NOMO-1 treated with dmso at 0.1 percent for 144 hours (cell line): ENCODE measurements around the gene CFAP119.
A peak's percentile ranks its signal among the peaks of the same experiment; 100 is the strongest.

Experiments used
- DNase-seq: peaks from one replicate; lab custom pipeline; 2025; ENCODE audit not compliant: unreplicated experiment; lab: John Stamatoyannopoulos, UW

The CFAP119 gene

GRCh38 chr16:30762991-30763725 lies 1.3 kb upstream of the CFAP119 start:
- DNase-seq = no peak

DNA sequence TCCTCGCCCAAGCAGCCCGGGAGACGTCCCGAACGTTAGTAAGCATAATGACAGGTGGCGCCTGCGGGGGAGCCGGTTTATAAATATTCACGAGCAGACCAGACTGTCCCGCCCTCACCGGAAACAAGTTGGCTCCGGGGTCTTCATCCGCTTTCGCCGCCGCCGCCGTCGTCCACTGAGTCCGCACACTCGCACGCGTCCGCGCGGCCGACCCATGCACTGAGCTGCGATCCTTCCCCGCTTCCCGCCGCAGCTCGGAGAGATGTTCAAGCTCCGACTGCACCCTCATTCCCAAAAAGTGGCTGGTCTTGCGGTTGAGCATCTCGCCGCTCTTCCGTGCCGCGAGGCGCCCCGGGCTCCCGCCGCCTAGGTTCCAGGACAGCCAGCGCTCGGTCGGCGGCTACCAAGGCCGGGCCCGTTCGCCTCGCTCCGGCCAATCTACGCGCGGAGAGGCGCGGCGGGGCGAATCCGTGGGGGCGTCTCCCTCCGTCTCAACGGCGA lies 385 bp downstream of the CFAP119 start:
- DNase-seq = peak; percentile 33

GRCh38 chr16:30760577-30761426 lies 1.1 kb downstream of the CFAP119 start:
- DNase-seq = no peak

GRCh38 chr16:30760001-30760559 lies 1.8 kb downstream of the CFAP119 start:
- no peak for DNase-seq

DNA sequence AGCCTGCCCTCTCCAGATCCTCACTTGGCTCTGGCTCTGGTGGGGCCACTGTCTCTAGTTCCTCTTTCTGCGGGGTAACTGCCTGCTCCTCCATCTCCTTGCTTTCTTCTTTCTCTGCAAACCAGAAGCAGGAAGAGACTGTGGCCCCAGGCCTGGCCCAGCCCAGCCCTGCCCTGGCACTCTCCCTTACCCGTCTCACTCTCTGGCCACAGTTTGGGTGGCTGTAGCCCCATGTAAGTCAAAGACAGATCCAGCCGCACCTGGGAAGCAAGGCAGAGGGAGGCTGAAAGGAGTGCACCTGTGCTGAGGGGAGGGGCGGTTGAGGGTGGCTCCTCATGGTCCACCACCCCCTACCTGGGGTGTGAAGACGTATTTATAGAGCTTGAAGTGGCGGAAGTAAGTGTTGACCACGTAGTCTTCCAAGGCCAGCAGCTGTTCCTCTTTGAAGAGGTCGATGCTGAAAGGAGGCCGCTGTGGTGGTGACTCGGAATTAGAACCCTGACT lies 2.8 kb downstream of the CFAP119 start:
- DNase-seq = peak; percentile 95

DNA sequence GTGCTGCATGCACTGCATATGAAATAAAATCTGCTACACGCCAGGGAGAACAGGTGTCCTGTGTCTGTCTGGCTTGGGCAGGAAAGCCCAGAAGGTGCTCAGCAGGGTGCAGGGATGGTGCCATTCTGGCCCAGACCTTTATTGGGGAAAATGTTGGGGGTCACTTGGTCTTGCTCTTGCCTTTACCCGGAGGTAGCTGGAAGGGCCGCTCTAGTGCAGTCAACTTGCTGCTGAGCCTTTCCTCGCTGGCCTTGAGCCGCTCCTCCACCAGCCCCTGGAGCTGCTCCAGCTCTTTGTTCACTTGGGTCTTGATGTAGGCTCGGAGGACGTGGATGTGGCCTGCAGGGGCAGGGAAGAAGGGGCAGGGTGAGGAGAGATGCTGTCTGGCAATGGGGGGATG lies 4.5 kb downstream of the CFAP119 start:
- no peak for DNase-seq

GRCh38 chr16:30756781-30757100 lies 5.1 kb downstream of the CFAP119 start:
- no peak for DNase-seq

GRCh38 chr16:30755955-30756780 lies 5.7 kb downstream of the CFAP119 start:
- DNase-seq = no peak

- no peak for DNase-seq
Measured at GRCh38 chr16:30753596-30753995, 8.3 kb downstream of the CFAP119 start.

- DNase-seq = no peak
Measured at GRCh38 chr16:30750876-30751465, 10.9 kb downstream of the CFAP119 start.

DNA sequence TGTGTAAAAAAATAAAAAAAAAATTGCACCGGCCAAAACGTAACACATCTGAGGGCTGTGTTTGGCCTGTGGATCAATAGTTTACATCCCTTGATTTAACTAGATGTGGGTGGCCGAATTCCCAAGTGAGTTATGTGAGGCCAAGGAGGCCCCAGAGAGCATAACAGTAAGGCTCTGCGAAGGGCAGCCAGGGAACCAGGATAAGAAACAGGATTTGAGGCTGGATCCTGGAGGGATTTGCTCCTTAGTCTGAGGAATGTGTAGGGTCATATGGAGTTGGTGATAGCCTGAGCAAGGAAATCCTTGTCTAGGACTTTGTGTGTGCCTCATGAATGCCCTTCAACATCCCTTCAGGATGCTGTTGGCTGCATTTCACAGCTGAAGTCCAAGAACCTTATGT lies 11.7 kb downstream of the CFAP119 start:
- DNase-seq = no peak

GRCh38 chr16:30748634-30749445 lies 13.0 kb downstream of the CFAP119 start:
- DNase-seq = no peak

GRCh38 chr16:30747799-30748633 lies 13.8 kb downstream of the CFAP119 start, which contains the start of gene PHKG2:
PHKG2 (plus strand) TSS chr16:30748425; CDS start chr16:30748821, 396 bp downstream.
- DNase-seq = peak; percentile 99

DNA sequence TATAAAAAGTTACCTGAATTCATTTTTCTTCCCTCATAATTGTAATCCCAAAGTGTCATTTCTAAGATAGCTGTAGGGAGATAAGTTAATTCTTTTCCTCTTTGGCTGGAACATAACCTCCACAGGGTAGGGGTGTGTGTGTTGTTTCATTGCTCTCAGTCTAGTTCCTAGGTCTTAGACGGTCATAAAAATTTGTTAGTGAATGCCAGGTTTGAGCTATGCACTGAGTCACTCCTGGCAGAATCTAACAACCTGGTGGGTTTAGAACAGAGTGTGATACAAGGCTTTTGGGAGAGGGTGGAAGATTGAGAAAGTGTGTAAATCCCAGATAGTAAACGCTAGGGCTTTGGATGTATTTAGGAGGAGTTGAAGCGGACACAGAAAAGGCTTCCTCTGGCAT lies 14.5 kb downstream of the CFAP119 start:
- no peak for DNase-seq

- no peak for DNase-seq
Measured at GRCh38 chr16:30746638-30747175, 15.2 kb downstream of the CFAP119 start.

DNA sequence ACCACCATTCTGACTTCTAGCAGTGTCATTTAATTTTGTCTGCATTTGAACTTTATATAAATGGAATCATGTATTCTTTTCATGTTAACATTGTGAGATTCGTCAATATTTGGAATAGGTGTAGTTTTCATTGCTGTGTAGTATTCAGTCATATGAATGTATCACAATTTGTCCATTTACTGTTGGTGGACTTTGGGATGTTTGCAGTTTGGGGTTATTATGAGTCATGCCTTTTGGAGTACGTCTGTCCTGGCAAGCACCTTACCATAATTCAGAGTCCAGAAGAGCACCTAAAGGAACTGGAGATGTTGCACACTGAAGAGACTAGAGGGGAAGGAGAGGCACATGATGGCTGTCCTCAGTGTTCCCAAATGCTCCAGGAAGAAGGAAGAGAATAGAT lies 16.8 kb downstream of the CFAP119 start:
- DNase-seq = no peak

DNA sequence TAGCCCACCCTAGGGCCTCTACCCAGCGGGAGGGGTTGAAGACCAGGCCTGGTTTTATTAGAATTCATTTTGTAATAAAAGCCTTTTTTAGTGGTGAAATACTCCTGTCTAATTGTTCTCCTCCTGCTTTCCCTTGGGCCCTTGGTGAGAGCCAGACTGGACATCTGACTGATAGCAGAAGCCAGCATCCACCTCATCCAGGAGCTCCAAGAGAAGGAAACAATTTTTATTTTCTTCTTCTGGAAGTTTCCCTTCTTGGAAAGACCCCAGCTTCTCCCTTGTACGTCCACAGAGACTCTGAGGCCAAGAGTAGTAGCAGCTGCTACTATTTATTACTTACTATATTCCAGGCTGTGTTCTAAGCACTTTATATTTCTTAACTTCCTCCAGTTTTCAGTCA lies 17.7 kb downstream of the CFAP119 start:
- no peak for DNase-seq

DNA sequence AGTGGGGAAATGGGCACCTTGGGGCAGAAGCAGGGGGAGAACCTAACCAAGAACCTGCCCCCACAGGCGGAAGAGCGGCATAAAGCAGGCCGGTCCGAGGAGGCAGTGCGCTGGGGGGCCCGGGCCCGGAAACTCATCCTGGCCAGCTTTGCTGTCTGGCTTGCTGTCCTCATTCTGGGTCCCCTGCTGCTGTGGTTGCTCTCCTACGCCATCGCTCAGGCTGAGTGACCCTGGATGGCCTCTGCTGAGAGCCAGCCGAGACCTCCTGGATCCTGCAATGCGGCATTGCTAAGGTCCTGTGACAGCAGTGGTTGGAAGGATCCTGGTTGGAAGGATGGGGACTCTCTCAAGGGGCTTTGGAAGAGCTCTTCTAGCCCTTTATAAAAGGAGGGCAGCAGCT lies 18.1 kb downstream of the CFAP119 start:
- no peak for DNase-seq
